ENCODE measurements around the gene NT5M. TPM values are rescaled to one million over a fixed set of nuclear protein-coding genes. Genes with fewer than 3 reads are reported as not detected.

NT5M gene
- total RNA-seq, 1 experiment from 2014 or later, result 2.1 TPM

DNA sequence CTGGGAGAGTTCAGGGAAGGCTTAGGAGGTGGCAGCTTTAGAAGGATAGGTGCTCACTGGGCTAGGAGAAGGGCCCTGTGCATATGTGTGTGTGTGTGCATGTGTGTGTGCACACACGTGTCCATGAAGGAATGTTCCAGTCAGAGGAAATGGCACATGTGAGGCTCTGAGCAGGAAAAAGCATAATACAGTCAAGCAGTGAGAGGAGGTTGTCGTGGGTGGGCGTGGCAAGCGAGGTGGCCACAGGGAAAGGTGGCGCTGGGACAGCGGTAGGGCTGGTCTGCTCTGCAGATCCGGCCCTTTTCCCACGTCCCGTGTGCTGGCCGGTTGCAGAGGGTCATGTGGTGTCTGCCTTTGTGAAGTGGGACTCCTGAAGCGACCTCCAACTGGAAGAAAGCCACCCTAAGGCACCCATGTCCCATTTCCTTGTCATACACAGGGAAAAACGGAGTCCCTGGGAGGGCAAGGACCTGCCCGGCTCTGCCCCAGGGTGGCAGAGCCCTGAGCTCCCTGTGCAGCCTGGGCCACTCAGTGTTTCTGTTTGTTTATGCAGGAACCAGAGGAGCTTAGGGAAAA, 40.1 kb downstream of the NT5M start:
- no peak for DNase-seq (ENCODE audit: low spot score)

DNA sequence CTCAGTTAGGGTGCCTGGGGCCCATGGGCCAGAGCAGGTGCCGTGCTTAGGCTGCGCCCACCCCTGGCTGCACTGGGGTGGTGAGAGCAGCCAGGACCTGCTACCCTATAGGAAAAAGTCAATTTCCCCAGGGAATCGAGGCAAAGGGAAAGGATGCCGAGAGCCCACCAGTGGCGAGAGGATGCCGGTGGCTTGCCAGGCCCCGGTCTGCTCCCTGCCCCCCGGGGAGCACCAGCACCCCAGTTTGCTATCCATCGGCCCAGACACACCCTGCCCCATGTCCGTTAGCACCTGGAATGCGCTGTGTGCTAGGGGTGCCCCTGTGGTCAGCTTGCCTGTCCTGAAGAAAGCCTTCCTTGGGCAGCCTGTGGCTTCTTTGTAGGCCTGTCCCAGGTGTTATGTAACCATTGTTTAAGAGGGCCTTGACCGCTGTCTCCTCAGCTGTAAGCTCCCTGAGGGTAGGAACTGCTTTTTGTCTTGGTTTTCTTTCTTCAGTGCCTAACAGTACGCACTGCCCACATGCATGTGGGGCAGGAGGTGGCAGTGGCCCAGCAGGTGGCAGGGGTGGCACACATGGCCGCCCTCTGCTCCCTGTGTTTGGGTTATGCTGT, 40.8 kb downstream of the NT5M start:
- DNase-seq (ENCODE audit: low spot score), result no peak

- DNase-seq (ENCODE audit: low spot score), result no peak
These were observed 41.5 kb downstream of the NT5M start for GRCh38 chr17:17344507-17345293.

DNA sequence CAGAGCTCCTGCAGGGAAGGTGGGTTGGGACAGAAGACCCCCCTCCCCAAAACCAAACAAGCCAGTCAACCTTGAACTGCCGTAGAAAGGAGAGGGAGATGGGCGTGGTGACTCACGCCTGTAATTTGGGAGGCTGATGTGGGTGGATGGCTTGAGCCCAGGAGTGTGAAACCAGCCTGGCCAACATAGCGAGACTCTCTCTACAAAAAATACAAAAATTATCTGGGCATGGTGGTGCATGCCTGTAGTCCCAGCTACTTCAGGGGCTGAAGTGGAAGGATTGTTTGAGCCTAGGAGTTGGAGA, 42.1 kb downstream of the NT5M start:
- DNase-seq (ENCODE audit: low spot score), result no peak

GRCh38 chr17:17345686-17346427, 42.7 kb downstream of the NT5M start:
- no peak for DNase-seq (ENCODE audit: low spot score)

GRCh38 chr17:17346428-17347233, 43.5 kb downstream of the NT5M start:
- DNase-seq (ENCODE audit: low spot score), result no peak

GRCh38 chr17:17347234-17347955, 44.2 kb downstream of the NT5M start:
- DNase-seq (ENCODE audit: low spot score), result no peak

DNA sequence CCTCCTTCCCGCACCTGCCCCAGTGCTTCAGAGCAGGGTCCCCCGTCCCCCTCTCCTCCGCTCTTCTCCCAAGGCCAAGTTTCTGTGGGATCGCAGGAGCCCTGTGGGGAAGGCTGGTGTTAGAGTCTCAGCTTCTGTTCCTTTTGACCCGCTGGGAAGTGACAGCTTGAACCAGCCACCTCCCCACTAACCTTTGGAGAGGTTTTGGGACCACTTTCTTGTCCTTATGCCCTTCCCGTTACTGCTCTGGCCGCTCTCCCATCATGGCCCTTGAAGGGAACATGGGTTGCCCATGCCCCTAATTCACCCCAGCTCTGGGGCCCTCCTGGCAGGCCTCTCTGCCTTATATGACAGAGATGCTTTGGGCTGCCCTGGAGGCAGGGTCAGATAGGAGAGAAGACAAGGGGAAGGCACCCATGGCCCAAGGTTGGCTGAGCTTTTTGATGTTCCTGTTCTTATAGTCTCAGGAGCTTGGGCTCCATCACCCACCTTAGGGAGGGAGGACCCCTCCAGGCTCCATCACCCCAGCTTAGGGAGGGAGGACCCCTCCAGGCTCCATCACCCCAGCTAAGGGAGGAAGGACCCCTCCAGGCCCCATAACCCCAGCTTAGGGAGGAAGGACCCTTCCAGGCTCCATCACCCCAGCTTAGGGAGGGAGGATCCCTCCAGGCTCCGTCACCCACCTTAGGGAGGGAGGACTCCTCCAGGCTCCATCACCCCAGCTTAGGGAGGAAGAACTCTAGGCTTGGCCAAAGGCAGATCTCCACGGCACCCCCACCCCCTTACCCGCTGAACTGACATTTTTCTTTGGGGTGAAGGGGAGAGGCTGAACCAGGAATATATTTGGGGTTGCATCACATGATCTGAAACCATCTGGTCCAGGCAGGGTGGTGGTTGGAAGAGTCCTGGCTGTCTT, 45.0 kb downstream of the NT5M start:
- no peak for DNase-seq (ENCODE audit: low spot score)

- DNase-seq (ENCODE audit: low spot score), result no peak
These were observed 45.9 kb downstream of the NT5M start for GRCh38 chr17:17348872-17349723.

- DNase-seq (ENCODE audit: low spot score), result no peak
These were observed 46.5 kb downstream of the NT5M start for GRCh38 chr17:17349724-17350106.

DNA sequence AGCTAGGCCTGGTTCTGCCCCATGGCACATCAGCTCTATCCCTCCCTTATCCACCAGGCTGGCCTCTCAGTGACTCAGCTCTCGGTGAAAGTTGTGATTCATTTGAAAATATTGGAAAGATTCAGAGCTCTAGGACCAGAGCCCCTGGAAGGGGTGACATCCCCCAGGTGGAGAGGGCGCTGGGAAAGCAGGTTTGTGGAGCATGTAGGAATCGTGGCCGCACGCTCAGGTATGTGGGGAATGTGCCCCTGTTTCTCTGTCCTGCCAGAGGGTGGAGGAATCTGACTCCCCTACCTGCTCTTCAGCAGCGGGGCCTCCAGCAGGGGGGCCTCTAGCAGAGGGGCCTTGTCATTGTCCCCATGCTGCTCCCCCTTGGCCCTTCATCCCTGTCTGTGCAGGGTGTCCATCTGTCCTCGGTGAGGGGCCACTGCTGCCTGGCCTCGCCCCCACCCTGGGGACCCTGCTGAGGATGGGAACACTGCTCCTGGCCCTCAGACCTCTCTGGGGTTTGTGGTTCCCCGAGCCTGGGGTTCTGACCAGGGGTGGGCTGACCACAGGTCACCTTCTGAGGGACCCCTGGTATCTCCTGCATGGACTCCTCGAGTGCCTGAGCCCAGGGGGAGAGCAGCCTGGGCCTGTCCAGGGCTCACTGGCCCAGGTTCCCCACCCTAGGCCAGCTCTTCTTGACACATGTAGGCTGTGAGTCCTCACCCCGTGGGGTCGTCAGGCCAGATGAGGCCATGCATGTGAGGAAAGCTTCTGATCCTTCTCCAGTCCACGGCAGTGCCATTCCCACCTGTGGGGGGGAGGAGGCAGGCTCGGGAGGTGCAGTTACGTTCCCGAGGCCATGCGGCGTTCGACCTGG, 47.5 kb downstream of the NT5M start:
- DNase-seq (ENCODE audit: low spot score), result no peak

DNA sequence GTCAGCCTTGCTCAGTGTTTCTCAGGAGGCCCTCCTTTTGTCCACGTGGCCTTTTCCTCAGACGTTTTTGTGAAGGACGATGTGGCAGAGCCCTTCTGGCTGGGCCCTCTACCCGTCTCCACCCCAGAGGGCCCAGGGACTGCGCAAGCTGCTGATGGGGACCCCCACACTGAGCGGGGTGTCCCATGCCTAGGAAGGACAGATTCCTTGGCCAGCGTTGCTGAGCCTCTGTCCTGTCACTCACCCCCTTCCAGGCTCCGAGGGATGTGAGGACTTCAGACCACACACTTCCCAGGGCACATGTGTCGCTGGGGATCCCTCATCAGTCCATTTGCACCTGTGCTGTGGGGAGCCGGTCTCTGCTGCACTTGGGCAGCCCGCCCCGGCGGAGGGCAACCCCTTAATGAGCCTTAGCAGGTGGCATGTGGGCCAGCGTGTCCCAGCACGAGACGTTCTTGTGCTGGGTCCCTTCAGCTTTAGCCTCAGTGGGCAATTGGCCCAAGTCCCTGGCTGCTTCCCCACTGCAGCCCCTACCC, 48.3 kb downstream of the NT5M start:
- DNase-seq (ENCODE audit: low spot score), result no peak

- no peak for DNase-seq (ENCODE audit: low spot score)
These were observed 49.0 kb downstream of the NT5M start for GRCh38 chr17:17351901-17352781.

- DNase-seq (ENCODE audit: low spot score), result no peak
These were observed 49.9 kb downstream of the NT5M start for GRCh38 chr17:17352836-17353624.

DNA sequence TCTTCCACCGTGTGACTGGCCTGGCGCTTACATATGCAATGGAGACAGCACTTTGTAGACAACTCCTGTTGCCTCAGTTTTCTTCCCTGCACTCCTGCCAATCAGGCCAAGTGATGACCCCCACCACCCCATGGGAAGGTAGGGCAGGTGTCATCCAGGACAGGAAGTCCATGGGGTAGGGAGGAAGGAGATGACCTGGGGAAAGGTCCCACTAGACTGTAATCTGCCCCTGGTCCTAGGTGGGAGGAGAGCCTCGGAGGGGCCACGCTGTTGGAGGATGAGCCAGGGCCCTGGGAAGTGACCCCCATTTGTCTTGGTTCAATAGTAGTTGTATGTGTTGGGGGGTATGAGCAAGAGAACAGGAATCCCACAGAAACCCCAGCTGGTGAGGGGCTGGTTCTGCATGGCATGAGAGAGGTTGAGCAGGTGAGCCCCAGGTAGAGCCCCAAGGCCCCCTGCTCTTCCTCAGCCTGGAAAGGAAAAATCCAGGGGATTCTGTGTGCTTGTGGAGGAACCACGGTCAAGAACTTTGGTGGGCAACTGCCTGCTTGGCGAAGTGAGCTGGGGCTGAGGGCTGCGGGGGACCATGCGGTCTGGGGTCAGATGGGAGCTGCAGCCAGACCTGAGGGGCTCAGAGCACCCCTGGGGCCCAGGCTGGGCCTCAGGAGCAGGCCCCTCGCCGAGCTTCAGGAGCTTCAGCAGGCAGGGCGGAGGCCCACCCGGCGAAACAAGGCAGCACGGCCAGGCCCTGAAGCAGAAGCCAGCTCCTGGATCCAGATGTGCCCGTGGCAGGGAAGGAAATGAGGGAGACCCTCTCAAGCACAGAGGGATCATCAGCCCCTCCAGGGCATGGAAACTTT, 50.7 kb downstream of the NT5M start:
- no peak for DNase-seq (ENCODE audit: low spot score)

All from H4 (cell line).